ENCODE data around the gene PARN.

The PARN gene

DNA sequence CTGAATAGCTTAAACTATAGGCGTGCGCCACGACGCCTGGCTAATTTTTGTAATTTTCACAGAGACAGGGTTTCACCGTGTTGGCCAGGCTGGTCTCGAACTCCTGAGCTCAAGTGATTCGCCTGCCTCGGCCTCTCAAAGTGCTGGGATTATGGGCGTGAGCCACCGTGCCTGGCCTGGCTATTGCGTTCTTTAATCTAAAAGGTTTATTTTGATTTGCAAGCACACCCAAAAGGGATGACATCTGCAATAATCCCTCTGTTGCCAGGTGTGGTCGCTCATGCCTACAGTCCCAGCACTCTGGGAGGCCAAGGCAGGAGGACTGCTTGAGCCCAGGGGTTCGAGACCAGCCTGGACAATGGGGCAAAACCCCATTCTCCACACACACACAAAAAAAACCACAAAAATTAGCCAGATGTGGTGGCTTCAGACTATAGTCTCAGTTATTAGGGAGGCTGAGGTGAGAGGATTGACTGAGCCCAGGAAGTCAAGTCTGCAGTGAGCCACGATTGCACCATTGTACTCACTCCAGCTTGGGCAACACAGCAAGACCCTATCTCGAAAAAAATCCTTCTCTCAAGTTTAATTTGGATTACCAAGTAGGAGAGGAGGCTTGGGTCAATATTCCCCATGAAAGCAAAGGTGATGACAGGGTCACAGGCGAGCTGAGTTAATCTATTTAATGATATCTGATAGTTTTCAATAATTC is 144.1 kb downstream of the PARN start:
- Histone ChIP-seq H3K4me1 (ENCODE audit: control insufficient read depth, insufficient read depth, low read length) (peaks cover 6% of the 10 kb centered on the region), H3K9me3 (ENCODE audit: control insufficient read depth, insufficient read depth, low read depth, low read length) (no peaks in the 10 kb centered on the region), H3K27ac (ENCODE audit: extremely low read depth, low read depth, low read length) (no peak overlapping the region), H3K36me3 (ENCODE audit: control insufficient read depth in 2 of 2, insufficient read depth in 1 of 2, low read length in 2 of 2) (peaks cover 0 to 11% of the 10 kb centered on the region in 2 experiments; a peak in 2 of 3 replicates), H3K4me3 (ENCODE audit: low read depth, low read length) (no peak overlapping the region)
- CTCF ChIA-PET, result no interaction called here
- TF ChIP-seq ZNF610 (tag by site-specific recombination; IDR thresholded peaks at IDR 0.05; ENCODE audit: borderline replicate concordance), result no peak
- peak; percentile 86 for TF ChIP-seq ZNF121 (tag by site-specific recombination; IDR thresholded peaks at IDR 0.05)
- POLR2A ChIA-PET, result no interaction called here

DNA sequence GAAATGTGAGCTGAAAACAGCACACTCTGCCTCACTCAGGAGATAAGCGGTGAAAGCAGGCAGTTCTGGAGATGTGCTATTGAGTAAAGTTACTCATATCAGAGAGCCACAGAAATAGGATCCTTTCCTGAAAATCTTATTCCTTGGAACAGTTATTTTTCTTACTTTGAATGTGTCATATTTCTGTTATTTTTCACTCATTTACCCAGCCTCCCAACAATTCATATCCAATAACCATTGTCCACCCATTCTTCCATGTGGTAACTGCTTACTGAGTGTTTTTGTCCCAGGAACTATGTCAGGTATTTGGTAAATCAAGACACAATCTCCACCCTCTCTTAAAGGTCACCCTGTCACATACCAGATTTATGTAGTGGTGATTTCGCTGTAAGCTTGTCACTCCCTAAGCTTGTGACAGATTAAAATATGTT is 144.9 kb downstream of the PARN start:
- CTCF ChIA-PET, result no interaction called here
- Histone ChIP-seq H3K27ac (ENCODE audit: extremely low read depth, low read depth, low read length) (no peak overlapping the region), H3K9me3 (ENCODE audit: control insufficient read depth, insufficient read depth, low read depth, low read length) (no peaks in the 10 kb centered on the region), H3K4me1 (ENCODE audit: control insufficient read depth, insufficient read depth, low read length) (peaks cover 6% of the 10 kb centered on the region), H3K36me3 (ENCODE audit: control insufficient read depth in 2 of 2, insufficient read depth in 1 of 2, low read length in 2 of 2) (peaks cover 4 to 15% of the 10 kb centered on the region in 2 experiments; a peak in 2 of 3 replicates), H3K4me3 (ENCODE audit: low read depth, low read length) (no peak overlapping the region)
- POLR2A ChIA-PET, result no interaction called here
- TF ChIP-seq OVOL3 (tag by site-specific recombination; IDR thresholded peaks at IDR 0.05) (no peak), ZNF2 (tag by site-specific recombination; IDR thresholded peaks at IDR 0.05) (no peak), ZIC2 (tag by site-specific recombination; IDR thresholded peaks at IDR 0.05) (no peak), ZNF133 (tag by site-specific recombination; IDR thresholded peaks at IDR 0.05) (no peak)

DNA sequence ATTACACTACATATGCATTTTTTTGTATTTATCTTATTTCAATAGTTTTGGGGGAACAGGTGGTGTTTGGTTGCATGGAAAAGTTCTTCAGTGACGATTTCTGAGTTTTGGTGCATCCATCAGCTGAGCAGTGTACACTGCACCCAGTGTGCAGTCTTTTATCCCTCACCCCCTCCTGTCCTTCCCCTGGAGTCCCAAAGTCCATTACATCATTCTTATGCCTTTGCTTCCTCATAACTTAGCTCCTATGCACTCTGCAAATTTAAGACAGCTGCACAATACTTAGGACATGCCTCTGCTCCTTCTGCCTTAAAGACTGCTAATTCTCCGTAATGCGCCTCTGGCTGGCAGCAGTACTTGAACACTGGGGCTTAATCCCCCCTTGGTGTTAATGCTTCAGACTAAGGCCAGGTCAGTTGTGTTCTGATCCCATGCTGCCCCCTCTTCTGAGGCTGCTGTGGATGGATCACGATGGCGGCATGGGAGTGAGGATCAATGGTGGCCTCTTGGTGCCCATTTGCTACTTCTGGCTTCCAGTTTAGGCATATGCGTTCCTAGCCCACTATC is 146.2 kb downstream of the PARN start:
- ChIA-PET CTCF (no interaction called here), POLR2A (no interaction called here)
- H3K9me3 ChIP-seq (ENCODE audit: control insufficient read depth, insufficient read depth, low read depth, low read length), result no peaks in the 10 kb centered on the region
- H3K4me1 ChIP-seq (ENCODE audit: control insufficient read depth, insufficient read depth, low read length), result peaks cover 6% of the 10 kb centered on the region
- no peak overlapping the region for H3K4me3 ChIP-seq (ENCODE audit: low read depth, low read length)
- TF ChIP-seq IKZF3 (tag by site-specific recombination; IDR thresholded peaks at IDR 0.05) (no peak), ZIC2 (tag by site-specific recombination; IDR thresholded peaks at IDR 0.05) (peak; percentile 38; the same call in 1 of the 2 replicates), ZNF830 (tag by site-specific recombination; IDR thresholded peaks at IDR 0.05; ENCODE audit: low read depth) (no peak)
- TF ChIP-seq, protein P1, sequence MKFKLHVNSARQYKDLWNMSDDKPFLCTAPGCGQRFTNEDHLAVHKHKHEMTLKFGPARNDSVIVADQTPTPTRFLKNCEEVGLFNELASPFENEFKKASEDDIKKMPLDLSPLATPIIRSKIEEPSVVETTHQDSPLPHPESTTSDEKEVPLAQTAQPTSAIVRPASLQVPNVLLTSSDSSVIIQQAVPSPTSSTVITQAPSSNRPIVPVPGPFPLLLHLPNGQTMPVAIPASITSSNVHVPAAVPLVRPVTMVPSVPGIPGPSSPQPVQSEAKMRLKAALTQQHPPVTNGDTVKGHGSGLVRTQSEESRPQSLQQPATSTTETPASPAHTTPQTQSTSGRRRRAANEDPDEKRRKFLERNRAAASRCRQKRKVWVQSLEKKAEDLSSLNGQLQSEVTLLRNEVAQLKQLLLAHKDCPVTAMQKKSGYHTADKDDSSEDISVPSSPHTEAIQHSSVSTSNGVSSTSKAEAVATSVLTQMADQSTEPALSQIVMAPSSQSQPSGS (tag by site-specific recombination; IDR thresholded peaks at IDR 0.05; ENCODE audit: low read depth), result peak; percentile 60; the same call in 1 of the 2 replicates
- peaks cover 12 to 18% of the 10 kb centered on the region in 2 experiments; a peak in 2 of 3 replicates for H3K36me3 ChIP-seq (ENCODE audit: control insufficient read depth in 2 of 2, insufficient read depth in 1 of 2, low read length in 2 of 2)
- H3K27ac ChIP-seq (ENCODE audit: extremely low read depth, low read depth, low read length), result no peak overlapping the region

DNA sequence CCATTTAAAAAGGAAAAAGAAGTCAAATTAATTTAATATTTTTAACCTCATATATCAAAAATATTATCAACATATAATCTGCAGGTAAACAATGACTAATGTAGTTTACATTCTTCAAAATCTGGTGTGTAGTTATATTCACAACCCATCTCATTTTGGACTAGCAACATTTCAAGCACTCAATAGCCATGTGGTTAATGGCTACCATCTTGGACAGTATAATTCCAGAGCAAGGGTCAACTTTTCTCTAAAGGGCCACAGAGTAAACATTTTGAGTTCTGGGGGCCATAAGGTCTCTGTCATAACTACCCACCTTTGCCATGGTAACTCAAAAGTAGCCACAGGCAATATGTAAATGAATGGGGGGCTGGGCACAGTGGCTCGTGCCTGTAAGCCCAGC is 153.9 kb downstream of the PARN start:
- Histone ChIP-seq H3K4me3 (ENCODE audit: low read depth, low read length) (no peak overlapping the region), H3K27ac (ENCODE audit: extremely low read depth, low read depth, low read length) (no peak overlapping the region), H3K9me3 (ENCODE audit: control insufficient read depth, insufficient read depth, low read depth, low read length) (no peaks in the 10 kb centered on the region), H3K4me1 (ENCODE audit: control insufficient read depth, insufficient read depth, low read length) (no peaks in the 10 kb centered on the region), H3K36me3 (ENCODE audit: control insufficient read depth in 2 of 2, insufficient read depth in 1 of 2, low read length in 2 of 2) (peaks cover 7 to 13% of the 10 kb centered on the region in 2 experiments; a peak in 2 of 3 replicates)
- ChIA-PET CTCF (no interaction called here), POLR2A (no interaction called here)
- TF ChIP-seq ZNF37A (tag by site-specific recombination; IDR thresholded peaks at IDR 0.05), result no peak
- TF ChIP-seq ZNF248 (tag by site-specific recombination; IDR thresholded peaks at IDR 0.05), result no peak
- no peak for TF ChIP-seq ZBTB48 (tag by site-specific recombination; IDR thresholded peaks at IDR 0.05)
- TF ChIP-seq ZNF274 (IDR thresholded peaks at IDR 0.05; ENCODE audit: low read length), result no peak
- no peak for TF ChIP-seq ZNF274 (tag by site-specific recombination; IDR thresholded peaks at IDR 0.05; ENCODE audit: borderline replicate concordance)
- no peak for TF ChIP-seq ZNF843 (tag by site-specific recombination; IDR thresholded peaks at IDR 0.05)
- TF ChIP-seq ZNF132 (tag by site-specific recombination; IDR thresholded peaks at IDR 0.05; ENCODE audit: borderline replicate concordance), result no peak
- no peak for TF ChIP-seq ZNF626 (tag by site-specific recombination; IDR thresholded peaks at IDR 0.05)
- no peak for TF ChIP-seq ZNF202 (tag by site-specific recombination; IDR thresholded peaks at IDR 0.05; ENCODE audit: borderline replicate concordance)
- no peak for TF ChIP-seq ZBTB17 (tag by site-specific recombination; IDR thresholded peaks at IDR 0.05)
- no peak for TF ChIP-seq ZNF555 (tag by site-specific recombination; conservative IDR thresholded peaks at IDR 0.05)
- no peak for TF ChIP-seq SALL2 (tag by site-specific recombination; IDR thresholded peaks at IDR 0.05; ENCODE audit: borderline replicate concordance)
- no peak for TF ChIP-seq ZFHX2 (tag by site-specific recombination; conservative IDR thresholded peaks at IDR 0.05)
- TF ChIP-seq KLF1 (tag by site-specific recombination; IDR thresholded peaks at IDR 0.05), result no peak
- TF ChIP-seq ZNF266 (tag by site-specific recombination; IDR thresholded peaks at IDR 0.05; ENCODE audit: low read depth), result no peak
- TF ChIP-seq, protein P2, sequence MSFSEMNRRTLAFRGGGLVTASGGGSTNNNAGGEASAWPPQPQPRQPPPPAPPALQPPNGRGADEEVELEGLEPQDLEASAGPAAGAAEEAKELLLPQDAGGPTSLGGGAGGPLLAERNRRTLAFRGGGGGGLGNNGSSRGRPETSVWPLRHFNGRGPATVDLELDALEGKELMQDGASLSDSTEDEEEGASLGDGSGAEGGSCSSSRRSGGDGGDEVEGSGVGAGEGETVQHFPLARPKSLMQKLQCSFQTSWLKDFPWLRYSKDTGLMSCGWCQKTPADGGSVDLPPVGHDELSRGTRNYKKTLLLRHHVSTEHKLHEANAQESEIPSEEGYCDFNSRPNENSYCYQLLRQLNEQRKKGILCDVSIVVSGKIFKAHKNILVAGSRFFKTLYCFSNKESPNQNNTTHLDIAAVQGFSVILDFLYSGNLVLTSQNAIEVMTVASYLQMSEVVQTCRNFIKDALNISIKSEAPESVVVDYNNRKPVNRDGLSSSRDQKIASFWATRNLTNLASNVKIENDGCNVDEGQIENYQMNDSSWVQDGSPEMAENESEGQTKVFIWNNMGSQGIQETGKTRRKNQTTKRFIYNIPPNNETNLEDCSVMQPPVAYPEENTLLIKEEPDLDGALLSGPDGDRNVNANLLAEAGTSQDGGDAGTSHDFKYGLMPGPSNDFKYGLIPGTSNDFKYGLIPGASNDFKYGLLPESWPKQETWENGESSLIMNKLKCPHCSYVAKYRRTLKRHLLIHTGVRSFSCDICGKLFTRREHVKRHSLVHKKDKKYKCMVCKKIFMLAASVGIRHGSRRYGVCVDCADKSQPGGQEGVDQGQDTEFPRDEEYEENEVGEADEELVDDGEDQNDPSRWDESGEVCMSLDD (tag by site-specific recombination; IDR thresholded peaks at IDR 0.05), result no peak

Measured in HEK293 (cell line).